Lower leg skin (tissue), 4 donors: ENCODE measurements around the gene SPIRE1. TPM values are rescaled to one million over a fixed set of nuclear protein-coding genes. Genes with fewer than 3 reads are reported as not detected.

Experiments
- DNase-seq, 2 donors: peaks; one replicate each; pipeline ENCODE4 v3.0.0-alpha.2; 2019; ENCODE audit warnings: low spot score in 2 of 2
- H3K4me3 ChIP-seq: fragments of 200-600 bp; sonication (generic); 2 replicates; pipeline ENCODE4 v1.5.1; 2017; ENCODE audit warnings: mild to moderate bottlenecking, low read depth; ENCODE audit not compliant: poor library complexity, severe bottlenecking
- CTCF ChIP-seq, 3 donors: fragments of 450-650 bp; IDR thresholded peaks; one replicate each; pipeline ENCODE4 v1.5.1; 2016; ENCODE audit warnings: antibody characterized with exemption in 3 of 3, mild to moderate bottlenecking in 3 of 3, moderate library complexity in 2 of 3
- POLR2A ChIP-seq, 2 donors: fragments of 450-650 bp; IDR thresholded peaks; one replicate each; pipeline ENCODE4 v1.6.1; 2016 to 2017; ENCODE audit warnings: antibody characterized with exemption in 2 of 2, mild to moderate bottlenecking in 1 of 2, moderate library complexity in 1 of 2
- WGBS, 2 donors: methylation state at CpG; one replicate each; pipeline ENCODE4 v1.1.5; 2018; 5-methylcytosine and 5-hydroxymethylcytosine counted together
- intact Hi-C: fragments of 100-400 bp; cut with DNase I; formaldehyde crosslinking; loops from one replicate; pipeline ENCODE4 v1.15.0; 2023; ENCODE audit warnings: low total_unique reads
- total RNA-seq, 4 donors: library from RNA; depleted of rRNA; stranded (reverse); fragments of >200 nt; gene quantifications; one replicate each; pipeline ENCODE4 v1.1.0, GENCODE V29; 2016

Gene SPIRE1
- total RNA-seq, 4 donors from 2014 or later = 22.5 to 56.5 (median 38.3) TPM

- 88 to 90% methylated on average over 14 to 16 of the region's 16 CpGs for WGBS, 2 donors
- no peak overlapping the region for H3K4me3 ChIP-seq
- DNase-seq = no peak
- intact Hi-C loops = no loop called here
- TF ChIP-seq POLR2A (IDR thresholded peaks at IDR 0.05) = no peak
- no peak for TF ChIP-seq CTCF (IDR thresholded peaks at IDR 0.05)
These were observed 228.4 kb downstream of the SPIRE1 start for GRCh38 chr18:12429556-12429955.

- TF ChIP-seq CTCF (IDR thresholded peaks at IDR 0.05) (no peak), POLR2A (IDR thresholded peaks at IDR 0.05) (no peak)
- intact Hi-C loops = no loop called here
- DNase-seq = no peak
- WGBS, 2 donors = 86 to 94% methylated on average over 12 of the region's 12 CpGs
- no peak overlapping the region for H3K4me3 ChIP-seq
These were observed 229.0 kb downstream of the SPIRE1 start for GRCh38 chr18:12428923-12429322.

GRCh38 chr18:12426924-12427323 lies 231.0 kb downstream of the SPIRE1 start:
- 95% methylated on average over 3 of the region's 3 CpGs for WGBS, 2 donors
- intact Hi-C loops = no loop called here

GRCh38 chr18:12424252-12424651 lies 233.7 kb downstream of the SPIRE1 start:
- TF ChIP-seq CTCF (IDR thresholded peaks at IDR 0.05) (no peak), POLR2A (IDR thresholded peaks at IDR 0.05) (no peak)
- intact Hi-C loops = loop anchor here (5.0 kb wide), 1 partner anchor 757 kb away; no protein-coding TSS in a partner anchor
- H3K4me3 ChIP-seq = no peak overlapping the region
- 92 to 95% methylated on average over 4 of the region's 4 CpGs for WGBS, 2 donors
- DNase-seq = no peak

More at GRCh38 chr18:12426924-12427323, 231.0 kb downstream of the SPIRE1 start:
- no peak overlapping the region for H3K4me3 ChIP-seq
- no peak for TF ChIP-seq POLR2A (IDR thresholded peaks at IDR 0.05)
- no peak for TF ChIP-seq CTCF (IDR thresholded peaks at IDR 0.05)
- DNase-seq = no peak

GRCh38 chr18:12423820-12424219 lies 234.1 kb downstream of the SPIRE1 start:
- intact Hi-C loops = loop anchor here (5.0 kb wide), 1 partner anchor 757 kb away; no protein-coding TSS in a partner anchor
- no peak overlapping the region for H3K4me3 ChIP-seq
- no peak for TF ChIP-seq CTCF (IDR thresholded peaks at IDR 0.05)
- no peak for DNase-seq
- 75 to 95% methylated on average over 5 of the region's 5 CpGs for WGBS, 2 donors

GRCh38 chr18:12423393-12423792 lies 234.5 kb downstream of the SPIRE1 start:
- intact Hi-C loops = loop anchor here (5.0 kb wide), 1 partner anchor 756 kb away; no protein-coding TSS in a partner anchor
- H3K4me3 ChIP-seq = no peak overlapping the region
- no peak for TF ChIP-seq POLR2A (IDR thresholded peaks at IDR 0.05)
- no peak for TF ChIP-seq CTCF (IDR thresholded peaks at IDR 0.05)
- WGBS, 2 donors = 91 to 94% methylated on average over 10 of the region's 10 CpGs
- DNase-seq = no peak
